ENCODE measurements around the gene CCSER1.

GRCh38 chr4:90883519-90883918, 756.3 kb downstream of the CCSER1 start:
- TF ChIP-seq CTCF (conservative IDR thresholded peaks at IDR 0.05; ENCODE audit: low read length), result no peak
- TF ChIP-seq EZH2phosphoT487 (IDR thresholded peaks at IDR 0.05; ENCODE audit: borderline replicate concordance), result no peak

Data from Loucy (cell line).